ENCODE data around the gene WDR44. TPM values are rescaled to one million over a fixed set of nuclear protein-coding genes. Genes with fewer than 3 reads are reported as not detected.
"Not testable (repeated sequence)": the region's sequence is repeated elsewhere in the genome, so short reads cannot be mapped to it uniquely, and the experiment has no call there.

The WDR44 gene
- total RNA-seq, 2 donors from 2014 or later: 21.6 to 23.1 TPM

DNA sequence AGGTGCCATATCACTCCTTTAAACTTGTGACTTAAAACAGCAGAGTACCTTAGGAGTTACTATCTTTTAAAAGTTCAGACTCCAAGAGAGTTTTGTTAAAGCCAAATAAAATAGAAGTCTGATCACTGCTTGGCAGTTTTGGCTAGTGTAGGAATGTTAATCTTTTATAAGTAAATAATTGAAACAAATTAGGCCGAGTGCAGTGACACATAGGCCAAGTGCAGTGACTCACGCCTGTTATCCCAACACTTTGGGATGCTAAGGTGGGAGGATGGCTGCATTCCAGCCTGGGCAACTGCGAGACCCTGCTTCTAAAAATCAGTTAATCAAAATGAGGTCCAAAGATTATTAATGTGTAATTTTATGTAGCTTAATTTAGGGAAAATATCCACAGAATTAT lies 37.2 kb downstream of the WDR44 start:
- Mint-ChIP-seq H3K4me1 (ENCODE audit: low read depth in 2 of 2) (no peaks in the 10 kb centered on the region), H3K27me3 (no peaks in the 10 kb centered on the region), H3K27ac (no peak overlapping the region), H3K4me3 (no peak overlapping the region), H3K36me3 (no peaks in the 10 kb centered on the region), H3K9me3 (no peaks in the 10 kb centered on the region)
- ATAC-seq (no peak), DNase-seq (ENCODE audit: low spot score) (no peak)

DNA sequence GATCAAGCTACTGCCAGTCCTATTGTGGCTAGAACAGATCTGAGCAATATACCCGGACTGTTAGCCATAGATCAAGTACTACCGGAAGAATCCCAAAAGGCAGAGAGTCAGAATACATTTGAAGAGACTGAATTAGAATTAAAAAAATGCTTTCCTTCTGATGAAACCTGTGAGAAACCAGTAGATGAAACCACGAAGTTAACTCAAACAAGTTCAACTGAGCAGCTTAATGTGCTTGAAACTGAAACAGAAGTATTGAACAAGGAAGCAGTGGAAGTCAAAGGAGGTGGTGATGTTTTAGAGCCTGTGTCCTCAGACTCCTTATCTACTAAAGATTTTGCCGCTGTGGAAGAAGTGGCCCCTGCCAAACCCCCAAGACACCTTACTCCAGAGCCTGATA lies 46.8 kb downstream of the WDR44 start:
- H3K4me3 Mint-ChIP-seq: no peak overlapping the region
- no peaks in the 10 kb centered on the region for H3K9me3 Mint-ChIP-seq
- no peak for ATAC-seq
- no peaks in the 10 kb centered on the region for H3K36me3 Mint-ChIP-seq
- no peaks in the 10 kb centered on the region for H3K27me3 Mint-ChIP-seq
- H3K4me1 Mint-ChIP-seq (ENCODE audit: low read depth in 2 of 2): peaks cover 5% of the 10 kb centered on the region in 2 donors
- no peak for DNase-seq (ENCODE audit: low spot score)
- no peak overlapping the region for H3K27ac Mint-ChIP-seq

DNA sequence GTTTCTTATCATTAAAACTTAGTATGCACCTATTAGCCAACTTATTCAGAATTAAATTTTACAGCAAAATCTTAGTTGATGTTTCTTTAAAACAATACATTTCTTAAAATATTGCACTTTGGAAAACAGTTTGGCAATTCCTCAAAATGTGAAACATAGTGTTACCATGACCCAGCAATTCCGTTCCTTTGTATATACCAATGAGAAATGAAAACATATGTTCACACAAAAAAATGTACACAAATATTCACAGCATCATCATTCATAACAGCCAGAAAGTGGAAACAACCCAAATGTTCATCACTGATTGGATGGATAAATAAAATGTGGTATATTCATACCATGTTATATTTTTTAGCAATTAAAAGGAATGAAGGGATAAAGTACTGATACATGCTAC lies 50.2 kb downstream of the WDR44 start:
- no peak for DNase-seq (ENCODE audit: low spot score)
- no peak overlapping the region for H3K27ac Mint-ChIP-seq
- H3K36me3 Mint-ChIP-seq: peaks cover 4% of the 10 kb centered on the region
- peaks cover 5% of the 10 kb centered on the region in 2 donors for H3K4me1 Mint-ChIP-seq (ENCODE audit: low read depth in 2 of 2)
- no peak overlapping the region for H3K4me3 Mint-ChIP-seq
- no peaks in the 10 kb centered on the region for H3K27me3 Mint-ChIP-seq
- ATAC-seq: no peak
- H3K9me3 Mint-ChIP-seq: no peaks in the 10 kb centered on the region

DNA sequence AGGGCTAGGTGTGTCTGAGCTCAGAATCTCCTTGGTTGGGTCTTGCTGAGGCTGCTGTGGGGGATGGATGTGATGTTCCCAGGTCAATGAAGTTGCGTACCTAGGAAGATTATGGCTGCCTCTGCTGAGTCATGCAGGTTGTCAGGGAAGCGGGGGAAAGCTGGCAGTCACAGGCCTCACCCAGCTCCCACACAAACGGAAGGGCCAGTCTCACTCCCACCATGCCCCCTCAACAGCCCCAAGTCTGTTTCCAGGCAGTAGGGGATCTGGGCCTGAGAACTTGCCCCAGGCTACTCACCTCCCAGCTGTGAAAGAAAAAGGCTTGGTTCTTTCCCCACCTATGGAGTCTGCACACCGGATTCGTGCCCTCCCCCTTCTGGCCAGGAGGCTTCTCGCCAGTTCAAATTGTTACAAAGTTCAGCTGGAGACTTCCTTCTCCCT lies 72.9 kb downstream of the WDR44 start:
- Mint-ChIP-seq H3K36me3 (peaks cover 8% of the 10 kb centered on the region), H3K4me3 (no peak overlapping the region), H3K27ac (no peak overlapping the region), H3K4me1 (ENCODE audit: low read depth in 2 of 2) (peaks cover 20 to 31% of the 10 kb centered on the region in 2 donors), H3K27me3 (no peaks in the 10 kb centered on the region), H3K9me3 (no peaks in the 10 kb centered on the region)
- DNase-seq (ENCODE audit: low spot score): no peak
- ATAC-seq: no peak

DNA sequence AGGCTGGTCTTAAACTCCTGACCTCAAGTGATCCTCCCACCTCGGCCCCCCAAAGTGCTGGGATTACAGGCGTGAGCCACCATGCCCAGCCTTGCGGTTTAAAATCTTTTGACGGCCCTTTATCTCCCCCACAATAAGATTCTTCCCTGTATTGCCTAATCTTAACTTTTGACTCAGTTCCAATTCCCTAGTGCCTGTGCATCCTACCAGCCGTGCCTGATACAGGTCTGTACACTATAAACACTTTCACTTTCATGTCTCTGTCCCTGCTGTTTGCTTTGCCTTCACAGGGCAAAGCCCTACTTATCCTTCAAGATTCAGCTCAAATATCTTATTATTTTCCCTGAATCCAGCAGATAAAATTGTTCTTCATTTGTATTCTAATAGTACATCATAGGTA lies 74.6 kb downstream of the WDR44 start:
- Mint-ChIP-seq H3K27me3 (no peaks in the 10 kb centered on the region), H3K9me3 (no peaks in the 10 kb centered on the region), H3K4me3 (no peak overlapping the region), H3K36me3 (peaks cover 5% of the 10 kb centered on the region), H3K4me1 (ENCODE audit: low read depth in 2 of 2) (peaks cover 20 to 37% of the 10 kb centered on the region in 2 donors), H3K27ac (no peak overlapping the region)
- DNase-seq (ENCODE audit: low spot score) (no peak), ATAC-seq (no peak)

DNA sequence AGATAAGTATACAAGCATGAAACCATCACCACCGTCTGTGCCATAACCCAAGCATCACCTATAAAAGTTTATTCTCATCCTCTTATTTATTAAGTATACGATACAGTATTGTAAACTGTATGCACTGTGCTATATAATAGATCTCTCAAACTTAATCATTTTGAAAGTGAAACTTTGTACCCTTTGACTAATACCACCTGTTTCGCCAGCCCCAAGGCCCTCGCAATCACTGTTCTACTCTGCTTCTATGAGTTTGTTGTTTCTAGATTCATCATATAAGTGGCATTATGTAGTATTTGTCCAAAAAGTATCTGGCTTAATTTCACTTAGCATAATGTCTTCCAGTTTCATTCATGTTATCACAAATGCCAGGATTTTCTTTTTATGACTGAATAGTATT lies 77.7 kb downstream of the WDR44 start:
- Mint-ChIP-seq H3K4me1 (ENCODE audit: low read depth in 2 of 2) (peaks cover 14 to 25% of the 10 kb centered on the region in 2 donors), H3K27ac (no peak overlapping the region), H3K27me3 (no peaks in the 10 kb centered on the region), H3K4me3 (no peak overlapping the region), H3K9me3 (no peaks in the 10 kb centered on the region), H3K36me3 (peaks cover 5% of the 10 kb centered on the region)
- DNase-seq (ENCODE audit: low spot score): no peak
- ATAC-seq: peak; percentile 69 to 89

DNA sequence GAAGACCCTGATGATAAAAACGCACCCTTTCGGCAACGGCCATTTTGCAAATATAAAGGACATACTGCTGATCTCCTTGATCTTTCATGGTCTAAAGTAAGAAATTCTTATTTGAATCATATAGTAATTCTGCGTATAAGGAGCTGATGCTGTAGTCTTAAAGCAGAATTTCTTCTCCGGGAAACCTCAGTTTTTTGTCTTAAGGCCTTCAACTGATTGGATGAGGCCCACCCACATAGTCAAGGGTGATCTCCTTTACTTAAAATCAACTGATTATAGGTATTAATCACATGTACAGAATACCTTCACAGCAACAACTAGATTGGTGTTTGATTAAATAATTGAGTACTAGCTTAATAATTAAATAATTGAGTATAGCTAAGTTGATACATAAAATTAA lies 86.9 kb downstream of the WDR44 start:
- H3K36me3 Mint-ChIP-seq: peaks cover 4% of the 10 kb centered on the region
- H3K27ac Mint-ChIP-seq: no peak overlapping the region
- ATAC-seq (no peak), DNase-seq (ENCODE audit: low spot score) (no peak)
- H3K4me3 Mint-ChIP-seq: no peak overlapping the region
- no peaks in the 10 kb centered on the region for H3K4me1 Mint-ChIP-seq (ENCODE audit: low read depth in 2 of 2)
- H3K27me3 Mint-ChIP-seq: no peaks in the 10 kb centered on the region
- H3K9me3 Mint-ChIP-seq: no peaks in the 10 kb centered on the region

DNA sequence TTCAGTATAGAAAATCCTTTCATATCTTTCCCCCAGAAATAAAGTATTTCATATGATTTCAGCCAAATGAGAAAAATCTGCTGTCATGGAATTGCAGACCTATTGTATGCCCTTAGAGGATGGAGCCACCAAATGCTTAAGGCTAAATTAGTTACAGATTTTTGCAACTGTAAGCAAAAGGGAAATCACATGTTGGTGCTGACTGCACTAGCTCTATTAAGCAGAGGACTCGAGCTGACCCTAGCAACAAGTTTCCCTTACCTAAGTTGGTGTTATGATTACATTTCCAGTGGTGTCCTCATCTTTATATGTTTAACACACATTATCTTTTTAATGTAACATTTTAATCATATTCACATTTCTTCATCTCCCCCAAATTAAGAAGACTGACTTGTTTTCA lies 91.4 kb downstream of the WDR44 start:
- DNase-seq (ENCODE audit: low spot score) (no peak), ATAC-seq (no peak)
- no peaks in the 10 kb centered on the region for H3K9me3 Mint-ChIP-seq
- H3K36me3 Mint-ChIP-seq: no peaks in the 10 kb centered on the region
- H3K4me1 Mint-ChIP-seq (ENCODE audit: low read depth in 2 of 2): no peaks in the 10 kb centered on the region
- no peak overlapping the region for H3K4me3 Mint-ChIP-seq
- H3K27me3 Mint-ChIP-seq: no peaks in the 10 kb centered on the region
- no peak overlapping the region for H3K27ac Mint-ChIP-seq

DNA sequence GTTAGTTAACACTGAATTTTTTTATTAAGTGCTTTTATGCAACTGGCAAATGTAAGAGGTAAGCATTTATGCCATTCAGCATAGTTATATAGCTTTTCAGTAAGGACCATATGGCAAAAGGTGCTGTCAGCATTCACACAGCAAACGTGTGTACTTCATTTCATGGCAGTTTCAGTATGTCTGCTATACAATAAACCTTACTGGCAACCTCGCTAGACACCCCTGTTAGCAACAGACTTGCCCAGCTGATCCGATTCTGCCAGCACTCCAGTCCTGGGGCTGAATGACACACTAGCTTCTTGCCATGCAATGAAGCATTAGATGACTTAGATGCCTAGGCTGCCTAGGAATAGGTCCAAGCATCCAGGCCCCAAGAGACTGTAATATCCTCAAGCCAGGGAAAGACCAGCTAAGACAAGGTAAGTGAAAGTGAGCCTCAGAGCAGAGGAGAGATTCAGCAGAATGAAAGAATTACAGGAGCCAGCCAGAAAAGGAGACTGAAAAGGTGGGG lies 102.4 kb downstream of the WDR44 start:
- ATAC-seq (no peak), DNase-seq (ENCODE audit: low spot score) (no peak)
- Mint-ChIP-seq H3K27me3 (peaks cover 0 to 2% of the 10 kb centered on the region in 2 donors), H3K4me1 (ENCODE audit: low read depth in 2 of 2) (no peaks in the 10 kb centered on the region), H3K4me3 (no peak overlapping the region), H3K27ac (no peak overlapping the region), H3K36me3 (no peaks in the 10 kb centered on the region), H3K9me3 (no peaks in the 10 kb centered on the region)

DNA sequence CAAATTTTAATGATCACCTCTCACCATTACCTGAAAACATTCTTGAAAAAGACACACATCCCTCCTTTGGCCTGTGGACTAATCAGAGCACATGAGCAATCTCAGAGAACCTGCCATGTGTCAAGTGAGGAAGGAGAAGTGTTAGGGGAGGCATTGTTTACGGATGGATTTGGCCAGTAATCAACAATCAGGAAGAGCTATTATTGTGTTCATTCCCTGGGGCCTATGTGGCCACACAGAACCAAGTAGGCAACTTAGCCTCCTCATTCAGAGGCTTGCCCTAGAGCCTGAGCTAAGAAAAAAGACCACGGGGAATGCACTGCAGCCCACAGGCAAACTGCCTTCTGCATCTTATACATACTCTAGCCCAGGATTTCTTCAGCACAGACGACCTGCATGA lies 109.1 kb downstream of the WDR44 start:
- Mint-ChIP-seq H3K27me3 (peaks cover 0 to 3% of the 10 kb centered on the region in 2 donors), H3K27ac (no peak overlapping the region), H3K4me1 (ENCODE audit: low read depth in 2 of 2) (no peaks in the 10 kb centered on the region), H3K4me3 (no peak overlapping the region), H3K36me3 (no peaks in the 10 kb centered on the region), H3K9me3 (no peaks in the 10 kb centered on the region)
- ATAC-seq: no peak
- DNase-seq (ENCODE audit: low spot score): no peak

DNA sequence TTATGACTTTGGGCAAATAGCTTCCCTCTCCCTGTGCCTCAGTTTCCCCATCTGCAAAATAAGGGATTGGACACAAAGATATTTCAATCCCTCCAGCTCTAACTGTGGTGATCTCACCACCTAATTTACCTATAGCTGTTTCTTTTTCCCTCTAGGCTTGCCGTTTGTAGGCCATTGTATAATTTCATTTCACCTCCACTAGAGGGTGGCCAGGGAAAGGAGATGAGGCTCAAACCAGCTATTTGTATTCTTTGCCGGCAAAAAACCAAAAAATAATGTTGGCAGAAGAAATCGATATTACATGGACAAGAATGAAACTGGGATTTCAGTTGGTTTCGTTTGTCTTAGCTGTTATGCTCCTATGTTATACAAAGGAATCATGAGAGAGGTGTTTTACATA lies 113.6 kb downstream of the WDR44 start:
- DNase-seq (ENCODE audit: low spot score) (no peak), ATAC-seq (no peak)
- H3K4me3 Mint-ChIP-seq: no peak overlapping the region
- no peaks in the 10 kb centered on the region for H3K36me3 Mint-ChIP-seq
- H3K4me1 Mint-ChIP-seq (ENCODE audit: low read depth in 2 of 2): no peaks in the 10 kb centered on the region
- H3K9me3 Mint-ChIP-seq: no peaks in the 10 kb centered on the region
- no peak overlapping the region for H3K27ac Mint-ChIP-seq
- H3K27me3 Mint-ChIP-seq: peaks cover 0 to 3% of the 10 kb centered on the region in 2 donors

DNA sequence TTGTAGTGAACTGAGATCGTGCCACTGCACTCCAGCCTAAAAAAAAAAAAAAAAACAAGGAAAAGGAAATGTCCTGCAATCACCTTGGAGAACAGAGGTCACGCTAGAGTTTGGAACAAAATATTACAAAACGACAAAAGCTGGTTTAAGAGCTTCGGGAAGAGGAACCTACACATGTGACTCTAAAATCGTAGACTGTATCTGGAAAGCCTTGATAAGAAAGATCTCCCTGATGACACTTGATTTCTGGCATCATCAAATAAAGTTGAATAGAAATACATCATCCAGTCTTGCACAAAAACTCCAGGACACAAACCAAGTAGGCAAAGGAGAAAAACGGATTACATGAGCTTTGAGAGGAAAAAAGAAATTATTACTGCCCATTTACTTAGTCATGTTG lies 118.6 kb downstream of the WDR44 start:
- Mint-ChIP-seq H3K27me3 (peaks cover 0 to 5% of the 10 kb centered on the region in 2 donors), H3K9me3 (no peaks in the 10 kb centered on the region), H3K4me3 (no peak overlapping the region), H3K36me3 (no peaks in the 10 kb centered on the region), H3K27ac (no peak overlapping the region), H3K4me1 (ENCODE audit: low read depth in 2 of 2) (no peaks in the 10 kb centered on the region)
- DNase-seq (ENCODE audit: low spot score): no peak
- ATAC-seq: no peak

DNA sequence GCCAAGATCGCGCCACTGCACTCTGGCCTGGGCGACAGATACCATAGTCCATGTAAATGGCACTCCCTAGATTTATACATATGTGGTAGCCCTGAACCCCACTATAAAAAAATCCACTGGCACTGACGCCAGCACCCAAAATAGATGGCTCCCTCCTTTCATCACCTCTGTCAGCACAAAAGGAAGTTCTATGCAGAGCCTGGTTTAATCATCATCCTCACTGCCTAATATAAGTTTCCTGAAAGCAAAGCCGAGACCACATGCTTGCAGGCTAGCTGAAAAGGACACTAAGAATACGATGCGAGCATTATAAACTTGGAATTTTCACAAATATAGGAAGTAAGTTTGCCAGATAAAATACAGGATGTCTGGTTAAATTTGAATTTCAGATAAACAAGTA lies 122.2 kb downstream of the WDR44 start:
- ATAC-seq (no peak), DNase-seq (ENCODE audit: low spot score) (no peak)
- Mint-ChIP-seq H3K36me3 (no peaks in the 10 kb centered on the region), H3K4me1 (ENCODE audit: low read depth in 2 of 2) (no peaks in the 10 kb centered on the region), H3K4me3 (no peak overlapping the region), H3K27ac (no peak overlapping the region), H3K27me3 (peaks cover 0 to 9% of the 10 kb centered on the region in 2 donors), H3K9me3 (no peaks in the 10 kb centered on the region)

DNA sequence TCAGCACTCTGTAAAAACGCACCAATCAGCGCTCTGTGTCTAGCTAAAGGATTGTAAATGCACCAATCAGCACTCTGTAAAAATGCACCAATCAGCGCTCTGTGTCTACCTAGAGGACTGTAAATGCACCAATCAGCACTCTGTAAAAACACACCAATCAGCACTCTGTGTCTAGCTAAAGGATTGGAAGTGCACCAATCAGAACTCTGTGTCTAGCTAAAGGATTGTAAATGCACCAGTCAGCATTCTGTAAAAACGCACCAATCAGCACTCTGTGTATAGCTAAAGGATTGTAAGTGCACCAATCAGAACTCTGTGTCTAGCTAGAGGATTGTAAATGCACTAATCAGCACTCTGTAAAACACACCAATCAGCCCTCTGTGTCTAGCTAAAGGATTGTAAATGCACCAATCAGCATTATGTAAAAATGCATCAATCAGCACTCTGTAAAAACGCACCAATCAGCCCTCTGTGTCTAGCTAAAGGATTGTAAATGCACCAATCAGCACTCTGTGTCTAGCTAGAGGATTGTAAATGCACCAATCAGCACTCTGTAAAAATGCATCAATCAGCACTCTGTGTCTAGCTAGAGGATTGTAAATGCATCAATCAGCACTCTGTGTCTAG lies 124.9 kb downstream of the WDR44 start:
- H3K27ac Mint-ChIP-seq; H3K4me3 Mint-ChIP-seq; H3K27me3 Mint-ChIP-seq; H3K4me1 Mint-ChIP-seq (ENCODE audit: low read depth in 2 of 2); ATAC-seq; H3K36me3 Mint-ChIP-seq; DNase-seq (ENCODE audit: low spot score); H3K9me3 Mint-ChIP-seq: not testable (repeated sequence)

DNA sequence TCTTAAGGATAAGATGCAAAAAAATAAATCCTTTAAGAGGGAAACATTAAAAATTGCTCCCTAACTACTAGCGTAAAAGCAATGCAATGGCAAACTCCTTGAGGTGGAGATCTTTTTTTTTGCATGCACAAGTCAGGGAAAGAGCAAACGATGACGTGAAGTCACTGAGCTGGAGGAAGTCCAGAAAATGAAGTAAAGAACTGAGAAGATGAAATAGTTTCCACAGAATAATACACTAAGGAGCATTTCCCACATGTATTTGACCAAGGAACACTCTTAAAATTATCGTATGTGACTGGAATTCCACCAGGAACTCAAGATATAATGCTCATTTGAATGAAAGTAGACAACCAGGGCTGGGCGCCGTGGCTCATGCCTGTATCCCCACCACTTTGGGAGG lies 128.7 kb downstream of the WDR44 start:
- Mint-ChIP-seq H3K36me3 (no peaks in the 10 kb centered on the region), H3K27me3 (peaks cover 0 to 4% of the 10 kb centered on the region in 2 donors), H3K9me3 (no peaks in the 10 kb centered on the region), H3K4me1 (ENCODE audit: low read depth in 2 of 2) (no peaks in the 10 kb centered on the region), H3K27ac (no peak overlapping the region), H3K4me3 (no peak overlapping the region)
- no peak for ATAC-seq
- DNase-seq (ENCODE audit: low spot score): no peak

Measured in natural killer cell treated with Interleukin-12 subunit alpha and Interleukin-12 subunit beta and Interleukin-15 and Interleukin-18, amount 100 ng/mL, for 72 hours (primary cell).